ENCODE results near the gene HLA-DPB1. TPM values are rescaled to one million over a fixed set of nuclear protein-coding genes. Genes with fewer than 3 reads are reported as not detected.

Gene HLA-DPB1
- total and polyA plus RNA-seq, 7 experiments from 2014 or later: 13.7 to 308 (median 43.3) TPM

- POLR2A ChIA-PET: interaction anchor here (0.5 kb wide), 1 partner anchor 44 kb away, joined by 3 read pairs; no protein-coding TSS in a partner anchor
Measured at GRCh38 chr6:33076406-33076934, 680 bp downstream of the HLA-DPB1 start.

DNA sequence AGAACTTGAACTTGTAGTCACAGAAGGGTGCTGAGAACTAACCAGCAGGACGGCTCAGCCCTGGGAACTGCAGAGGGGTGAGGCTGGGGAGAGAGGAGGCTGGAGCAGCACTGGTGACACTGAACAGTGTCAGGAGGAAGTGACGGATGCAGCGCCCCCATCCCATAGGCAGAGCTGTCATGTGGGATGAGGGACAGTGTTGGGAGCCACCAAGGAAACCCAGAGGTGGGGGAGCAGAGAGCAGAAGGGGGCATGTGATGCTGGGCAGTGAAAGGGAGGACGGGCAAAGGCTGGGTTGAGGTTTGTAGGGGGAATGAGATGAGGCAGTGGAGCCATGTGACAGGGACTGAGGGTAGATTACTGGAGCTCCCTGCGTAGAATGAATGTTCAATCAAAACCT, 2.1 kb downstream of the HLA-DPB1 start:
- CTCF ChIA-PET: no interaction called here
- POLR2A ChIA-PET: interaction anchor here (0.5 kb wide), 1 partner anchor 171 kb away, joined by 3 read pairs; no protein-coding TSS in a partner anchor
- peaks cover 0 to 1% (median 0%) of the 10 kb centered on the region in 11 donors for H3K9me3 Mint-ChIP-seq
- peaks cover 35 to 63% (median 50%) of the 10 kb centered on the region in 7 donors for H3K4me1 Mint-ChIP-seq
- H3K27ac Mint-ChIP-seq: peak overlapping the region in 1 of 9 donors; percentile 50
- Histone ChIP-seq H3K27me3 (ENCODE audit: control insufficient read depth in 2 of 2, insufficient read depth in 2 of 2, low read length in 2 of 2) (no peaks in the 10 kb centered on the region), H3K4me3 (ENCODE audit: low read length) (peak overlapping the region; percentile 3), H3K4me1 (ENCODE audit: control insufficient read depth in 2 of 2, insufficient read depth in 2 of 2, low read length in 2 of 2) (peaks cover 5 to 32% of the 10 kb centered on the region in 2 donors), H3K36me3 (ENCODE audit: control insufficient read depth in 2 of 3, insufficient read depth in 3 of 3, low read length in 3 of 3) (no peaks in the 10 kb centered on the region), H3K27ac (ENCODE audit: low read depth, low read length) (no peak overlapping the region), H3K9me3 (ENCODE audit: control insufficient read depth in 2 of 3, low read length in 3 of 3) (no peaks in the 10 kb centered on the region)
- H3K27me3 Mint-ChIP-seq: peaks cover 0 to 11% (median 2%) of the 10 kb centered on the region in 5 donors
- intact Hi-C loops (cut with micrococcal nuclease): loop anchor here in 1 of 2 donors (10.0 kb wide), 1 partner anchor 183 kb away; no protein-coding TSS in a partner anchor
- no peak for ATAC-seq
- no peak for DNase-seq
- peak overlapping the region in 6 of 10 donors; percentile 7 to 88 (median 49) for H3K4me3 Mint-ChIP-seq
- peaks cover 0 to 13% (median 0%) of the 10 kb centered on the region in 5 donors for H3K36me3 Mint-ChIP-seq

More at GRCh38 chr6:33076406-33076934, 680 bp downstream of the HLA-DPB1 start:
- Mint-ChIP-seq H3K36me3 (peaks cover 0 to 7% (median 0%) of the 10 kb centered on the region in 5 donors), H3K27ac (peak overlapping the region in 8 of 9 donors; percentile 32 to 93 (median 70)), H3K9me3 (peaks cover 0 to 1% (median 0%) of the 10 kb centered on the region in 11 donors), H3K4me1 (peaks cover 34 to 71% (median 51%) of the 10 kb centered on the region in 7 donors), H3K4me3 (peak overlapping the region; percentile 60 to 91 (median 84)), H3K27me3 (peaks cover 0 to 11% (median 2%) of the 10 kb centered on the region in 5 donors)
- ATAC-seq (no peak), DNase-seq (no peak)
- Histone ChIP-seq H3K9me3 (ENCODE audit: control insufficient read depth in 2 of 3, low read length in 3 of 3) (no peaks in the 10 kb centered on the region), H3K4me3 (ENCODE audit: low read length) (peak overlapping the region; percentile 74), H3K36me3 (ENCODE audit: control insufficient read depth in 2 of 3, insufficient read depth in 3 of 3, low read length in 3 of 3) (no peaks in the 10 kb centered on the region), H3K4me1 (ENCODE audit: control insufficient read depth in 2 of 2, insufficient read depth in 2 of 2, low read length in 2 of 2) (peaks cover 5 to 37% of the 10 kb centered on the region in 2 donors), H3K27me3 (ENCODE audit: control insufficient read depth in 2 of 2, insufficient read depth in 2 of 2, low read length in 2 of 2) (no peaks in the 10 kb centered on the region), H3K27ac (ENCODE audit: low read depth, low read length) (peak overlapping the region; percentile 76)
- CTCF ChIA-PET: no interaction called here
- intact Hi-C loops (cut with micrococcal nuclease): loop anchor here in 1 of 2 donors (10.0 kb wide), 1 partner anchor 182 kb away; no protein-coding TSS in a partner anchor

GRCh38 chr6:33078442-33078841, 2.7 kb downstream of the HLA-DPB1 start:
- Mint-ChIP-seq H3K4me3 (peak overlapping the region in 2 of 10 donors; percentile 3 to 88), H3K27ac (peak overlapping the region in 1 of 9 donors; percentile 10), H3K36me3 (peaks cover 0 to 15% (median 0%) of the 10 kb centered on the region in 5 donors), H3K9me3 (peaks cover 0 to 1% (median 0%) of the 10 kb centered on the region in 11 donors), H3K4me1 (peaks cover 31 to 61% (median 48%) of the 10 kb centered on the region in 7 donors), H3K27me3 (peaks cover 0 to 11% (median 2%) of the 10 kb centered on the region in 5 donors)
- POLR2A ChIA-PET: interaction anchor here (0.5 kb wide), 1 partner anchor 171 kb away, joined by 3 read pairs; no protein-coding TSS in a partner anchor
- CTCF ChIA-PET: no interaction called here
- peaks cover 5 to 31% of the 10 kb centered on the region in 2 donors for H3K4me1 ChIP-seq (ENCODE audit: control insufficient read depth in 2 of 2, insufficient read depth in 2 of 2, low read length in 2 of 2)
- no peak overlapping the region for H3K4me3 ChIP-seq (ENCODE audit: low read length)
- H3K9me3 ChIP-seq (ENCODE audit: control insufficient read depth in 2 of 3, low read length in 3 of 3): no peaks in the 10 kb centered on the region
- intact Hi-C loops (cut with micrococcal nuclease): loop anchor here in 1 of 2 donors (10.0 kb wide), 1 partner anchor 184 kb away; no protein-coding TSS in a partner anchor
- DNase-seq (no peak), ATAC-seq (no peak)
- no peak overlapping the region for H3K27ac ChIP-seq (ENCODE audit: low read depth, low read length)
- H3K36me3 ChIP-seq (ENCODE audit: control insufficient read depth in 2 of 3, insufficient read depth in 3 of 3, low read length in 3 of 3): no peaks in the 10 kb centered on the region
- H3K27me3 ChIP-seq (ENCODE audit: control insufficient read depth in 2 of 2, insufficient read depth in 2 of 2, low read length in 2 of 2): no peaks in the 10 kb centered on the region

- DNase-seq (no peak), ATAC-seq (no peak)
- POLR2A ChIA-PET: no interaction called here
- intact Hi-C loops (cut with micrococcal nuclease): loop anchor here in 1 of 2 donors (10.0 kb wide), 1 partner anchor 184 kb away; no protein-coding TSS in a partner anchor
- peak overlapping the region in 2 of 9 donors; percentile 10 to 28 for H3K27ac Mint-ChIP-seq
- H3K36me3 Mint-ChIP-seq: peaks cover 0 to 15% (median 0%) of the 10 kb centered on the region in 5 donors
- H3K9me3 ChIP-seq (ENCODE audit: control insufficient read depth in 2 of 3, low read length in 3 of 3): no peaks in the 10 kb centered on the region
- H3K4me1 Mint-ChIP-seq: peaks cover 27 to 57% (median 44%) of the 10 kb centered on the region in 7 donors
- peak overlapping the region in 1 of 10 donors; percentile 3 for H3K4me3 Mint-ChIP-seq
- CTCF ChIA-PET: no interaction called here
- no peaks in the 10 kb centered on the region for H3K27me3 ChIP-seq (ENCODE audit: control insufficient read depth in 2 of 2, insufficient read depth in 2 of 2, low read length in 2 of 2)
- H3K27ac ChIP-seq (ENCODE audit: low read depth, low read length): no peak overlapping the region
- H3K4me1 ChIP-seq (ENCODE audit: control insufficient read depth in 2 of 2, insufficient read depth in 2 of 2, low read length in 2 of 2): peaks cover 5 to 31% of the 10 kb centered on the region in 2 donors
- peaks cover 0 to 1% (median 0%) of the 10 kb centered on the region in 11 donors for H3K9me3 Mint-ChIP-seq
- H3K27me3 Mint-ChIP-seq: peaks cover 0 to 11% (median 0%) of the 10 kb centered on the region in 5 donors
- H3K4me3 ChIP-seq (ENCODE audit: low read length): no peak overlapping the region
- H3K36me3 ChIP-seq (ENCODE audit: control insufficient read depth in 2 of 3, insufficient read depth in 3 of 3, low read length in 3 of 3): no peaks in the 10 kb centered on the region
Measured at GRCh38 chr6:33078919-33079521, 3.2 kb downstream of the HLA-DPB1 start.

DNA sequence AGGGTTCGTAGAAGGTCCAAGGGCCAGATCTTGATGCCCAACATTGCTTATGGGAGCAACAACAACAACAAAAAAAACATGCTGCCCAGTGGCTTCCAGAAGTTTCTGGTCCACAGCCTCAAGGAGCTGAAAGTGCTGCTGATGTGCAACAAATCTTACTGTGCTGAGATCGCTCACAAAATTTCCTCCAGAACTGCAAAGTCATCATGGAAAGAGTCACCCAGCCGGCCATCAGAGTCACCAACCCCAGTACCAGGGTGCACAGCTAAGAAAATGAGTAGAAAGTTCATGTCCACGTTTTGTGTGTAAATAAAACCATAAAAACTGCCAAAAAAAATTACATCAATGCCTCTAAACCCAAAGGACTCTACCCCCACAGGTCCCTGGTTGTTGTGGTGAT, 3.8 kb downstream of the HLA-DPB1 start:
- CTCF ChIA-PET: no interaction called here

More for the DNA sequence above, 3.8 kb downstream of the HLA-DPB1 start:
- Histone ChIP-seq H3K4me3 (ENCODE audit: low read length) (no peak overlapping the region), H3K9me3 (ENCODE audit: control insufficient read depth in 2 of 3, low read length in 3 of 3) (no peaks in the 10 kb centered on the region), H3K36me3 (ENCODE audit: control insufficient read depth in 2 of 3, insufficient read depth in 3 of 3, low read length in 3 of 3) (no peaks in the 10 kb centered on the region), H3K27me3 (ENCODE audit: control insufficient read depth in 2 of 2, insufficient read depth in 2 of 2, low read length in 2 of 2) (no peaks in the 10 kb centered on the region), H3K27ac (ENCODE audit: low read depth, low read length) (no peak overlapping the region), H3K4me1 (ENCODE audit: control insufficient read depth in 2 of 2, insufficient read depth in 2 of 2, low read length in 2 of 2) (peaks cover 5 to 31% of the 10 kb centered on the region in 2 donors)
- Mint-ChIP-seq H3K27ac (peak overlapping the region in 1 of 9 donors; percentile 28), H3K36me3 (peaks cover 0 to 17% (median 2%) of the 10 kb centered on the region in 5 donors), H3K9me3 (peaks cover 0 to 1% (median 0%) of the 10 kb centered on the region in 11 donors), H3K4me3 (no peak overlapping the region), H3K4me1 (peaks cover 27 to 59% (median 44%) of the 10 kb centered on the region in 7 donors), H3K27me3 (peaks cover 0 to 11% (median 0%) of the 10 kb centered on the region in 5 donors)
- POLR2A ChIA-PET: no interaction called here
- DNase-seq (no peak), ATAC-seq (no peak)
- intact Hi-C loops (cut with micrococcal nuclease): loop anchor here in 1 of 2 donors (10.0 kb wide), 1 partner anchor 185 kb away; no protein-coding TSS in a partner anchor

All from naive thymus-derived CD4-positive, alpha-beta T cell (primary cell).